ENCODE results near the gene CYP39A1.

- TF ChIP-seq CTCF (IDR thresholded peaks at IDR 0.05 in 2 of 3, conservative IDR thresholded peaks at IDR 0.05 in 1 of 3; ENCODE audit: insufficient read depth in 2 of 3, low read depth in 1 of 3, low read length in 3 of 3) (no peak), ATF1 (CRISPR knock-in tag; IDR thresholded peaks at IDR 0.05) (no peak), ATF1 (tag; IDR thresholded peaks at IDR 0.05) (no peak), ZKSCAN1 (IDR thresholded peaks at IDR 0.05; ENCODE audit: low read depth, low read length) (no peak), THRA (IDR thresholded peaks at IDR 0.05) (no peak), POLR2A (conservative IDR thresholded peaks at IDR 0.05) (no peak), PBX2 (CRISPR knock-in tag; IDR thresholded peaks at IDR 0.05; ENCODE audit: low read depth) (no peak), PBX2 (tag; conservative IDR thresholded peaks at IDR 0.05; ENCODE audit: low read depth) (no peak), HMGXB4 (CRISPR knock-in tag; IDR thresholded peaks at IDR 0.05) (no peak), HBP1 (CRISPR knock-in tag; IDR thresholded peaks at IDR 0.05) (no peak), ZNF518B (CRISPR knock-in tag; IDR thresholded peaks at IDR 0.05) (no peak), ZNF398 (CRISPR knock-in tag; IDR thresholded peaks at IDR 0.05) (no peak), YY1 (IDR thresholded peaks at IDR 0.05; ENCODE audit: borderline replicate concordance in 1 of 3, control insufficient read depth in 1 of 3, extremely low read depth in 1 of 3, insufficient read depth in 3 of 3, insufficient read length in 1 of 3, insufficient replicate concordance in 2 of 3, low read depth in 1 of 3, low read length in 2 of 3) (no peak)
Observed at GRCh38 chr6:46651816-46652215, 802 bp downstream of the CYP39A1 start.

Measured in K562 (cell line).